Measurements from ENCODE around the gene RNF144A. TPM values are rescaled to one million over a fixed set of nuclear protein-coding genes. Genes with fewer than 3 reads are reported as not detected.

Gene RNF144A
- total RNA-seq, 1 experiment from 2014 or later, result 13.6 TPM

DNA sequence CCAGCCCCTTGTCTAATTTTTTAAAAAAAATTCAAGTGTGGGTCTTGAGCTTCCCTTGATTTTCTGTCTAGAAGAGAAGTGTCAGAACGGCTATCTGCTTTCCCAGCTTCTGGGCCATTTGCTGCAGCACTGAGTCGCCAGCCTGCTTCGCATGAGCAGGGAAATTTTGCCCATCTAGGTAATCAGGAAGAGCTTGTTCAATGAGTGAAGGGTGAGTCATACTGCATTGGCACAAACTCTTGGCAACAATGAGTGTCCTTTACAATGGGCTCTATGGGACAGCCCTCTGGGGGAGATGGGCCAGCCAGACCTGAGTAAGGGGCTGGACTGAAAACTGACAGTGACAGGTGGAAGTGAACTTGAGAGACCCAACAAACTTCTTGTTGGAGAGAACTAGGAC lies 2.4 kb upstream of the RNF144A start (continued):
- TF ChIP-seq, protein P1, sequence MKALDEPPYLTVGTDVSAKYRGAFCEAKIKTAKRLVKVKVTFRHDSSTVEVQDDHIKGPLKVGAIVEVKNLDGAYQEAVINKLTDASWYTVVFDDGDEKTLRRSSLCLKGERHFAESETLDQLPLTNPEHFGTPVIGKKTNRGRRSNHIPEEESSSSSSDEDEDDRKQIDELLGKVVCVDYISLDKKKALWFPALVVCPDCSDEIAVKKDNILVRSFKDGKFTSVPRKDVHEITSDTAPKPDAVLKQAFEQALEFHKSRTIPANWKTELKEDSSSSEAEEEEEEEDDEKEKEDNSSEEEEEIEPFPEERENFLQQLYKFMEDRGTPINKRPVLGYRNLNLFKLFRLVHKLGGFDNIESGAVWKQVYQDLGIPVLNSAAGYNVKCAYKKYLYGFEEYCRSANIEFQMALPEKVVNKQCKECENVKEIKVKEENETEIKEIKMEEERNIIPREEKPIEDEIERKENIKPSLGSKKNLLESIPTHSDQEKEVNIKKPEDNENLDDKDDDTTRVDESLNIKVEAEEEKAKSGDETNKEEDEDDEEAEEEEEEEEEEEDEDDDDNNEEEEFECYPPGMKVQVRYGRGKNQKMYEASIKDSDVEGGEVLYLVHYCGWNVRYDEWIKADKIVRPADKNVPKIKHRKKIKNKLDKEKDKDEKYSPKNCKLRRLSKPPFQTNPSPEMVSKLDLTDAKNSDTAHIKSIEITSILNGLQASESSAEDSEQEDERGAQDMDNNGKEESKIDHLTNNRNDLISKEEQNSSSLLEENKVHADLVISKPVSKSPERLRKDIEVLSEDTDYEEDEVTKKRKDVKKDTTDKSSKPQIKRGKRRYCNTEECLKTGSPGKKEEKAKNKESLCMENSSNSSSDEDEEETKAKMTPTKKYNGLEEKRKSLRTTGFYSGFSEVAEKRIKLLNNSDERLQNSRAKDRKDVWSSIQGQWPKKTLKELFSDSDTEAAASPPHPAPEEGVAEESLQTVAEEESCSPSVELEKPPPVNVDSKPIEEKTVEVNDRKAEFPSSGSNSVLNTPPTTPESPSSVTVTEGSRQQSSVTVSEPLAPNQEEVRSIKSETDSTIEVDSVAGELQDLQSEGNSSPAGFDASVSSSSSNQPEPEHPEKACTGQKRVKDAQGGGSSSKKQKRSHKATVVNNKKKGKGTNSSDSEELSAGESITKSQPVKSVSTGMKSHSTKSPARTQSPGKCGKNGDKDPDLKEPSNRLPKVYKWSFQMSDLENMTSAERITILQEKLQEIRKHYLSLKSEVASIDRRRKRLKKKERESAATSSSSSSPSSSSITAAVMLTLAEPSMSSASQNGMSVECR (CRISPR knock-in tag; IDR thresholded peaks at IDR 0.05; ENCODE audit: borderline replicate concordance), result no peak

DNA sequence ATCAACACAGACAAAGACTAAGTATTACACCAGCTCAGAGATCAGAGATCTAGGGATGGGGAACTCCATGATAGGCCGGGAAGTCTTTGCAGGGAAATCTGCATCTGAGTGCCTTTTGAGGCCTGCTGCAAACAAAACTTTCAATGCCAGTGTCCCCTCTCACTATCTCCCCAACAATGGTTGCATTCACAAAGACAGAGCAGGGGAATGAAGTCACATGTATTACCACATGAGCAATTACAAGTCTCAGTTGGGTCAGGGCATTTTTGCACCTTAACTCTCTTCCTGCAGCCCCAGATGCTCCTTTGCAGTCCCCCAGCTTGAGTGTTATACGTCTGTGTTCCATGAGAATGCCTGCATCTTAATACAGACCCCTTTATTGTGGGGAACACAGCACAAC lies 1.8 kb upstream of the RNF144A start:
- no peak for DNase-seq (ENCODE audit: low spot score)
- no peak overlapping the region for H3K4me3 Mint-ChIP-seq
- H3K4me1 Mint-ChIP-seq, result peaks cover 25% of the 10 kb centered on the region
- H3K27me3 Mint-ChIP-seq (ENCODE audit: low read depth), result peaks cover 28% of the 10 kb centered on the region
- H3K9me3 Mint-ChIP-seq, result no peaks in the 10 kb centered on the region
- no peak for ATAC-seq
- no peak overlapping the region for H3K27ac Mint-ChIP-seq
- H3K36me3 Mint-ChIP-seq, result no peaks in the 10 kb centered on the region
- CTCF ChIA-PET, result interaction anchor here (1.4 to 2.5 kb wide), 3 partner anchors 19 to 119 kb away, joined by 5 to 12 read pairs (median 6); no protein-coding TSS in a partner anchor
- POLR2A ChIA-PET, result no interaction called here
- TF ChIP-seq, protein P2, sequence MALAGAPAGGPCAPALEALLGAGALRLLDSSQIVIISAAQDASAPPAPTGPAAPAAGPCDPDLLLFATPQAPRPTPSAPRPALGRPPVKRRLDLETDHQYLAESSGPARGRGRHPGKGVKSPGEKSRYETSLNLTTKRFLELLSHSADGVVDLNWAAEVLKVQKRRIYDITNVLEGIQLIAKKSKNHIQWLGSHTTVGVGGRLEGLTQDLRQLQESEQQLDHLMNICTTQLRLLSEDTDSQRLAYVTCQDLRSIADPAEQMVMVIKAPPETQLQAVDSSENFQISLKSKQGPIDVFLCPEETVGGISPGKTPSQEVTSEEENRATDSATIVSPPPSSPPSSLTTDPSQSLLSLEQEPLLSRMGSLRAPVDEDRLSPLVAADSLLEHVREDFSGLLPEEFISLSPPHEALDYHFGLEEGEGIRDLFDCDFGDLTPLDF (CRISPR knock-in tag; IDR thresholded peaks at IDR 0.05), result no peak
- TF ChIP-seq ZBTB21 (CRISPR knock-in tag; IDR thresholded peaks at IDR 0.05; ENCODE audit: borderline replicate concordance), result no peak
- no peak for TF ChIP-seq FOXK1 (CRISPR knock-in tag; IDR thresholded peaks at IDR 0.05)
- no peak for TF ChIP-seq SMAD3 (CRISPR knock-in tag; IDR thresholded peaks at IDR 0.05; ENCODE audit: borderline replicate concordance)
- no peak for TF ChIP-seq RELA (CRISPR knock-in tag; IDR thresholded peaks at IDR 0.05; ENCODE audit: borderline replicate concordance)
- TF ChIP-seq, protein P3, sequence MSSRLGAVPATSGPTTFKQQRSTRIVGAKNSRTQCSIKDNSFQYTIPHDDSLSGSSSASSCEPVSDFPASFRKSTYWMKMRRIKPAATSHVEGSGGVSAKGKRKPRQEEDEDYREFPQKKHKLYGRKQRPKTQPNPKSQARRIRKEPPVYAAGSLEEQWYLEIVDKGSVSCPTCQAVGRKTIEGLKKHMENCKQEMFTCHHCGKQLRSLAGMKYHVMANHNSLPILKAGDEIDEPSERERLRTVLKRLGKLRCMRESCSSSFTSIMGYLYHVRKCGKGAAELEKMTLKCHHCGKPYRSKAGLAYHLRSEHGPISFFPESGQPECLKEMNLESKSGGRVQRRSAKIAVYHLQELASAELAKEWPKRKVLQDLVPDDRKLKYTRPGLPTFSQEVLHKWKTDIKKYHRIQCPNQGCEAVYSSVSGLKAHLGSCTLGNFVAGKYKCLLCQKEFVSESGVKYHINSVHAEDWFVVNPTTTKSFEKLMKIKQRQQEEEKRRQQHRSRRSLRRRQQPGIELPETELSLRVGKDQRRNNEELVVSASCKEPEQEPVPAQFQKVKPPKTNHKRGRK (CRISPR knock-in tag; IDR thresholded peaks at IDR 0.05; ENCODE audit: borderline replicate concordance), result no peak
- TF ChIP-seq, protein P4, sequence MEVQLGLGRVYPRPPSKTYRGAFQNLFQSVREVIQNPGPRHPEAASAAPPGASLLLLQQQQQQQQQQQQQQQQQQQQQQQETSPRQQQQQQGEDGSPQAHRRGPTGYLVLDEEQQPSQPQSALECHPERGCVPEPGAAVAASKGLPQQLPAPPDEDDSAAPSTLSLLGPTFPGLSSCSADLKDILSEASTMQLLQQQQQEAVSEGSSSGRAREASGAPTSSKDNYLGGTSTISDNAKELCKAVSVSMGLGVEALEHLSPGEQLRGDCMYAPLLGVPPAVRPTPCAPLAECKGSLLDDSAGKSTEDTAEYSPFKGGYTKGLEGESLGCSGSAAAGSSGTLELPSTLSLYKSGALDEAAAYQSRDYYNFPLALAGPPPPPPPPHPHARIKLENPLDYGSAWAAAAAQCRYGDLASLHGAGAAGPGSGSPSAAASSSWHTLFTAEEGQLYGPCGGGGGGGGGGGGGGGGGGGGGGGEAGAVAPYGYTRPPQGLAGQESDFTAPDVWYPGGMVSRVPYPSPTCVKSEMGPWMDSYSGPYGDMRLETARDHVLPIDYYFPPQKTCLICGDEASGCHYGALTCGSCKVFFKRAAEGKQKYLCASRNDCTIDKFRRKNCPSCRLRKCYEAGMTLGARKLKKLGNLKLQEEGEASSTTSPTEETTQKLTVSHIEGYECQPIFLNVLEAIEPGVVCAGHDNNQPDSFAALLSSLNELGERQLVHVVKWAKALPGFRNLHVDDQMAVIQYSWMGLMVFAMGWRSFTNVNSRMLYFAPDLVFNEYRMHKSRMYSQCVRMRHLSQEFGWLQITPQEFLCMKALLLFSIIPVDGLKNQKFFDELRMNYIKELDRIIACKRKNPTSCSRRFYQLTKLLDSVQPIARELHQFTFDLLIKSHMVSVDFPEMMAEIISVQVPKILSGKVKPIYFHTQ (CRISPR knock-in tag; IDR thresholded peaks at IDR 0.05), result no peak
- TF ChIP-seq ZNF317 (CRISPR knock-in tag; IDR thresholded peaks at IDR 0.05; ENCODE audit: borderline replicate concordance, low read depth), result no peak
- no peak for TF ChIP-seq FOXJ3 (CRISPR knock-in tag; IDR thresholded peaks at IDR 0.05; ENCODE audit: borderline replicate concordance)
- TF ChIP-seq, protein P5, sequence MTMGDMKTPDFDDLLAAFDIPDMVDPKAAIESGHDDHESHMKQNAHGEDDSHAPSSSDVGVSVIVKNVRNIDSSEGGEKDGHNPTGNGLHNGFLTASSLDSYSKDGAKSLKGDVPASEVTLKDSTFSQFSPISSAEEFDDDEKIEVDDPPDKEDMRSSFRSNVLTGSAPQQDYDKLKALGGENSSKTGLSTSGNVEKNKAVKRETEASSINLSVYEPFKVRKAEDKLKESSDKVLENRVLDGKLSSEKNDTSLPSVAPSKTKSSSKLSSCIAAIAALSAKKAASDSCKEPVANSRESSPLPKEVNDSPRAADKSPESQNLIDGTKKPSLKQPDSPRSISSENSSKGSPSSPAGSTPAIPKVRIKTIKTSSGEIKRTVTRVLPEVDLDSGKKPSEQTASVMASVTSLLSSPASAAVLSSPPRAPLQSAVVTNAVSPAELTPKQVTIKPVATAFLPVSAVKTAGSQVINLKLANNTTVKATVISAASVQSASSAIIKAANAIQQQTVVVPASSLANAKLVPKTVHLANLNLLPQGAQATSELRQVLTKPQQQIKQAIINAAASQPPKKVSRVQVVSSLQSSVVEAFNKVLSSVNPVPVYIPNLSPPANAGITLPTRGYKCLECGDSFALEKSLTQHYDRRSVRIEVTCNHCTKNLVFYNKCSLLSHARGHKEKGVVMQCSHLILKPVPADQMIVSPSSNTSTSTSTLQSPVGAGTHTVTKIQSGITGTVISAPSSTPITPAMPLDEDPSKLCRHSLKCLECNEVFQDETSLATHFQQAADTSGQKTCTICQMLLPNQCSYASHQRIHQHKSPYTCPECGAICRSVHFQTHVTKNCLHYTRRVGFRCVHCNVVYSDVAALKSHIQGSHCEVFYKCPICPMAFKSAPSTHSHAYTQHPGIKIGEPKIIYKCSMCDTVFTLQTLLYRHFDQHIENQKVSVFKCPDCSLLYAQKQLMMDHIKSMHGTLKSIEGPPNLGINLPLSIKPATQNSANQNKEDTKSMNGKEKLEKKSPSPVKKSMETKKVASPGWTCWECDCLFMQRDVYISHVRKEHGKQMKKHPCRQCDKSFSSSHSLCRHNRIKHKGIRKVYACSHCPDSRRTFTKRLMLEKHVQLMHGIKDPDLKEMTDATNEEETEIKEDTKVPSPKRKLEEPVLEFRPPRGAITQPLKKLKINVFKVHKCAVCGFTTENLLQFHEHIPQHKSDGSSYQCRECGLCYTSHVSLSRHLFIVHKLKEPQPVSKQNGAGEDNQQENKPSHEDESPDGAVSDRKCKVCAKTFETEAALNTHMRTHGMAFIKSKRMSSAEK (CRISPR knock-in tag; IDR thresholded peaks at IDR 0.05; ENCODE audit: borderline replicate concordance), result no peak
- no peak for TF ChIP-seq IRF2 (CRISPR knock-in tag; IDR thresholded peaks at IDR 0.05; ENCODE audit: borderline replicate concordance, low read depth)
- no peak for TF ChIP-seq NFATC4 (CRISPR knock-in tag; IDR thresholded peaks at IDR 0.05)
- TF ChIP-seq, protein P1 (CRISPR knock-in tag; IDR thresholded peaks at IDR 0.05; ENCODE audit: borderline replicate concordance), result no peak
- TF ChIP-seq HMGA2 (CRISPR knock-in tag; IDR thresholded peaks at IDR 0.05), result no peak
